SK-N-SH (cell line): ENCODE results near the gene GPR146. TPM values are rescaled to one million over a fixed set of nuclear protein-coding genes. Genes with fewer than 3 reads are reported as not detected.

Source experiments
- CTCF ChIA-PET: fragments of 300-600, 350-600 bp; formaldehyde crosslinking; extraction: SDS; loops from one replicate; lab custom pipeline; 2021; lab: Yijun Ruan, JAX
- POLR2A ChIA-PET: fragments of 350-600 bp; sonication (Branson Sonifier 250); formaldehyde crosslinking; extraction: SDS; loops from one replicate; lab custom pipeline; 2020; ENCODE audit warnings: antibody characterized with exemption, inconsistent platforms; lab: Yijun Ruan, JAX
- DNase-seq: peaks from one replicate; pipeline ENCODE4 v3.0.0; 2012
- H2AFZ ChIP-seq: fragments of 200-600 bp; sonication (generic); 2 replicates; pipeline ENCODE4 v1.8.1; 2016; ENCODE audit warnings: antibody characterized with exemption, mild to moderate bottlenecking, low read depth
- H3F3A ChIP-seq: fragments of 200-600 bp; sonication (generic); replicated peaks from 2 replicates; pipeline ENCODE3; 2016; ENCODE audit warnings: antibody characterized with exemption, mild to moderate bottlenecking; ENCODE audit not compliant: insufficient read depth
- H3K27ac ChIP-seq, 2 experiments: fragments of 200-500 bp in 1 of 2; fragments of 200-600 bp in 1 of 2; sonication (Bioruptor generic) in 1 of 2; sonication (generic), shearing (Covaris generic) in 1 of 2; 2 replicates each; pipeline versions ENCODE4 v1.5.1 to v1.6.1; 2014 to 2016; ENCODE audit warnings: low read depth in 2 of 2, inconsistent platforms in 1 of 2, low read length in 1 of 2, mild to moderate bottlenecking in 1 of 2, mixed read lengths in 1 of 2
- H3K27me3 ChIP-seq: fragments of 200-600 bp; sonication (generic), shearing (Covaris generic); 2 replicates; pipeline ENCODE4 v1.6.1; 2016; ENCODE audit warnings: mixed run types; ENCODE audit not compliant: insufficient read depth
- H3K36me3 ChIP-seq, 2 experiments: fragments of 200-500 bp in 1 of 2; fragments of 200-600 bp in 1 of 2; sonication (Bioruptor generic) in 1 of 2; sonication (generic) in 1 of 2; replicated peaks in 1 of 2; 2 replicates each; pipeline versions ENCODE3 to v1.5.1; 2014 to 2016; ENCODE audit warnings: low read length in 1 of 2, mild to moderate bottlenecking in 1 of 2; ENCODE audit not compliant: insufficient read depth in 2 of 2, control insufficient read depth in 1 of 2
- H3K4me1 ChIP-seq, 2 experiments: fragments of 200-500 bp in 1 of 2; fragments of 200-600 bp in 1 of 2; sonication (Bioruptor generic) in 1 of 2; sonication (generic), shearing (Covaris generic) in 1 of 2; 2 replicates each; pipeline versions ENCODE4 v1.5.1 to v1.6.1; 2014 to 2016; ENCODE audit warnings: low read depth in 1 of 2, low read length in 1 of 2, mixed run types in 1 of 2; ENCODE audit not compliant: insufficient read depth in 2 of 2, control insufficient read depth in 1 of 2
- H3K4me2 ChIP-seq: fragments of 200-600 bp; sonication (generic), shearing (Covaris generic); 2 replicates; pipeline ENCODE4 v1.6.1; 2017; ENCODE audit warnings: mixed run types
- H3K4me3 ChIP-seq, 2 experiments: fragments of 200-500 bp in 1 of 2; fragments of 200-600 bp in 1 of 2; sonication (Bioruptor generic) in 1 of 2; sonication (generic), shearing (Covaris generic) in 1 of 2; 2 replicates each; pipeline versions ENCODE4 v1.5.1 to v1.8.1; 2014 to 2016; ENCODE audit warnings: low read depth in 2 of 2, inconsistent platforms in 1 of 2, low read length in 1 of 2, mild to moderate bottlenecking in 1 of 2, mixed read lengths in 1 of 2, moderate library complexity in 1 of 2
- H3K79me2 ChIP-seq: fragments of 200-600 bp; sonication (generic); 2 replicates; pipeline ENCODE4 v1.8.1; 2017; ENCODE audit warnings: mild to moderate bottlenecking; ENCODE audit not compliant: insufficient read depth
- H3K9ac ChIP-seq: fragments of 200-600 bp; sonication (generic); 2 replicates; pipeline ENCODE4 v1.6.1; 2017; ENCODE audit warnings: mixed run types
- H3K9me2 ChIP-seq: fragments of 200-600 bp; sonication (generic); 2 replicates; pipeline ENCODE4 v1.6.1; 2017; ENCODE audit warnings: mixed run types
- H3K9me3 ChIP-seq: fragments of 200-600 bp; sonication (generic); 2 replicates; pipeline ENCODE4 v1.6.1; 2017; ENCODE audit warnings: mixed run types, mild to moderate bottlenecking, moderate library complexity
- H4K20me1 ChIP-seq: fragments of 200-600 bp; sonication (generic); 2 replicates; pipeline ENCODE4 v1.6.1; 2017; ENCODE audit warnings: mild to moderate bottlenecking, mixed run types; ENCODE audit not compliant: insufficient read depth
- CTCF ChIP-seq: fragments of 200-600 bp; sonication (generic); IDR thresholded peaks from 2 replicates; pipeline ENCODE4 v1.6.1; 2017; ENCODE audit warnings: antibody characterized with exemption, mild to moderate bottlenecking, moderate library complexity
- ELF1 ChIP-seq: IDR thresholded peaks from 2 replicates; pipeline ENCODE4 v1.4.0; 2012
- EP300 ChIP-seq, 2 experiments: IDR thresholded peaks; 2 replicates each; pipeline versions ENCODE4 v1.4.0 to v1.6.1; 2012; ENCODE audit warnings: borderline replicate concordance in 1 of 2, low read depth in 1 of 2, low read length in 1 of 2
- FOXJ3 ChIP-seq: sonication (generic); formaldehyde crosslinking; IDR thresholded peaks from 2 replicates; pipeline ENCODE4 v1.5.1; 2020; ENCODE audit warnings: mild to moderate bottlenecking, missing genetic modification reagents
- FOXM1 ChIP-seq: IDR thresholded peaks from 2 replicates; pipeline ENCODE4 v1.4.0; 2012; ENCODE audit warnings: low read depth, mild to moderate bottlenecking
- GABPA ChIP-seq: IDR thresholded peaks from 2 replicates; pipeline ENCODE4 v1.4.0; 2012; ENCODE audit warnings: low read depth, mild to moderate bottlenecking
- GATA2 ChIP-seq: sonication (generic); formaldehyde crosslinking; IDR thresholded peaks from 2 replicates; pipeline ENCODE4 v1.5.0; 2020; ENCODE audit warnings: mild to moderate bottlenecking, missing genetic modification reagents
- NFIC ChIP-seq: IDR thresholded peaks from 2 replicates; pipeline ENCODE4 v1.4.0; 2012; ENCODE audit warnings: borderline replicate concordance
- PBX3 ChIP-seq: IDR thresholded peaks from 2 replicates; pipeline ENCODE4; 2012
- POLR2AphosphoS5 ChIP-seq: IDR thresholded peaks from 2 replicates; pipeline ENCODE4 v1.6.1; 2012; ENCODE audit warnings: low read depth, low read length
- REST ChIP-seq: IDR thresholded peaks from 2 replicates; pipeline ENCODE4 v1.6.1; 2012; ENCODE audit warnings: mild to moderate bottlenecking, low read depth, low read length, moderate library complexity
- RFX5 ChIP-seq: IDR thresholded peaks from 2 replicates; pipeline ENCODE4 v1.6.1; 2012; ENCODE audit warnings: mild to moderate bottlenecking, improper control_type of control experiment, low read length
- SIN3A ChIP-seq: IDR thresholded peaks from 2 replicates; pipeline ENCODE4 v1.6.1; 2012; ENCODE audit warnings: low read depth, mild to moderate bottlenecking, low read length, moderate library complexity, borderline replicate concordance
- SMC3 ChIP-seq: IDR thresholded peaks from 2 replicates; pipeline ENCODE4 v1.6.1; 2012; ENCODE audit warnings: low read depth, low read length, improper control_type of control experiment
- TAF1 ChIP-seq: IDR thresholded peaks from 2 replicates; pipeline ENCODE4 v1.6.1; 2012; ENCODE audit warnings: low read depth, mild to moderate bottlenecking, low read length, moderate library complexity, borderline replicate concordance
- TCF12 ChIP-seq: IDR thresholded peaks from 2 replicates; pipeline ENCODE4 v1.4.0; 2012
- USF2 ChIP-seq: fragments of 150-350 bp; IDR thresholded peaks from 2 replicates; pipeline ENCODE4 v1.6.1; 2017; ENCODE audit warnings: antibody characterized with exemption, low read length, low read depth, borderline replicate concordance
- YY1 ChIP-seq: IDR thresholded peaks from 2 replicates; pipeline ENCODE4 v1.4.0; 2012; ENCODE audit warnings: low read depth, mild to moderate bottlenecking
- WGBS: methylation state at CpG from one replicate; pipeline ENCODE4 v1.1.6; 2017; ENCODE audit warnings: low lambda C conversion rate; 5-methylcytosine and 5-hydroxymethylcytosine counted together
- polyA plus RNA-seq, 3 experiments: library from polyadenylated mRNA; depleted of rRNA; stranded (reverse); fragments of >200 nt; gene quantifications; 2 replicates each; pipeline ENCODE4 v1.2.3, GENCODE V29; 2012

GPR146 gene
- polyA plus RNA-seq, 1 of the 3 experiments (the other 2 are of a cell fraction): 1.4 TPM

GRCh38 chr7:1103789-1104515, 59.6 kb downstream of the GPR146 start:
- Histone ChIP-seq H4K20me1 (peaks cover 16% of the 10 kb centered on the region), H3K4me3 (no peak overlapping the region), H3F3A (no peaks in the 10 kb centered on the region), H3K36me3 (peaks cover 0 to 8% of the 10 kb centered on the region in 2 experiments), H3K4me1 (peaks cover 6 to 22% of the 10 kb centered on the region in 2 experiments; a peak in 2 of 4 replicates), H3K27ac (no peak overlapping the region), H3K4me2 (no peak overlapping the region), H3K27me3 (no peaks in the 10 kb centered on the region), H3K9ac (no peak overlapping the region), H3K79me2 (peaks cover 11% of the 10 kb centered on the region; the same call in 1 of the 2 replicates), H3K9me2 (no peaks in the 10 kb centered on the region), H3K9me3 (no peaks in the 10 kb centered on the region), H2AFZ (no peak overlapping the region)
- TF ChIP-seq SIN3A (no peak), PBX3 (no peak), GATA2 (CRISPR knock-in tag) (no peak), POLR2AphosphoS5 (no peak), TAF1 (no peak), ELF1 (no peak), SMC3 (no peak)
- CTCF ChIA-PET: interaction anchor here (0.9 to 9.8 kb wide), 7 partner anchors 8 to 111 kb away, joined by 3 to 79 read pairs (median 8); partner anchors contain the start of gene GPER1
- no peak for DNase-seq
- POLR2A ChIA-PET: no interaction called here
- 87% methylated on average over 16 of the region's 21 CpGs for WGBS

GRCh38 chr7:1104516-1105179, 60.3 kb downstream of the GPR146 start:
- CTCF ChIA-PET: interaction anchor here (0.9 to 9.8 kb wide), 7 partner anchors 9 to 111 kb away, joined by 3 to 79 read pairs (median 8); partner anchors contain the start of gene GPER1
- H3K9ac ChIP-seq: no peak overlapping the region
- no peaks in the 10 kb centered on the region for H3K9me3 ChIP-seq
- H3K79me2 ChIP-seq: peaks cover 9% of the 10 kb centered on the region; the same call in 1 of the 2 replicates
- no peaks in the 10 kb centered on the region for H3K9me2 ChIP-seq
- peaks cover 6 to 22% of the 10 kb centered on the region in 2 experiments; a peak in 2 of 4 replicates for H3K4me1 ChIP-seq
- no peak for DNase-seq
- no peak overlapping the region for H3K27ac ChIP-seq
- POLR2A ChIA-PET: no interaction called here
- 94% methylated on average over 13 of the region's 13 CpGs for WGBS
- no peaks in the 10 kb centered on the region for H3K27me3 ChIP-seq
- peaks cover 16% of the 10 kb centered on the region for H4K20me1 ChIP-seq
- H3K4me3 ChIP-seq: no peak overlapping the region
- peaks cover 0 to 2% of the 10 kb centered on the region in 2 experiments for H3K36me3 ChIP-seq
- H3K4me2 ChIP-seq: no peak overlapping the region
- H2AFZ ChIP-seq: no peak overlapping the region
- H3F3A ChIP-seq: no peaks in the 10 kb centered on the region
- TF ChIP-seq GABPA: no peak
- no peak for TF ChIP-seq EP300 (IDR thresholded peaks at IDR 0.05; ENCODE audit: borderline replicate concordance in 1 of 2, low read depth in 1 of 2, low read length in 1 of 2)
- no peak for TF ChIP-seq USF2
- TF ChIP-seq TAF1: no peak
- TF ChIP-seq RFX5: no peak
- no peak for TF ChIP-seq NFIC
- TF ChIP-seq POLR2AphosphoS5: no peak
- no peak for TF ChIP-seq TCF12
- TF ChIP-seq FOXJ3: no peak
- no peak for TF ChIP-seq FOXM1
- no peak for TF ChIP-seq CTCF
- TF ChIP-seq ELF1: no peak
- TF ChIP-seq YY1: no peak
- TF ChIP-seq REST: no peak
